Heart right ventricle (tissue), 16 donors: ENCODE data around the gene IGFBP7. TPM values are rescaled to one million over a fixed set of nuclear protein-coding genes. Genes with fewer than 3 reads are reported as not detected.
"Not testable (repeated sequence)": the region's sequence is repeated elsewhere in the genome, so short reads cannot be mapped to it uniquely, and the experiment has no call there.

Experiments
- ATAC-seq, 8 donors: fragments of 200-7000 bp; cut with Tn5 transposase; one replicate each; pipeline ENCODE4 v1.9.1; 2020; ENCODE audit warnings: mild to moderate bottlenecking in 8 of 8, moderate library complexity in 8 of 8, moderate number of reproducible peaks in 1 of 8
- DNase-seq, 2 donors: peaks; one replicate each; pipeline ENCODE4 v3.0.0-alpha.2; 2020
- H3K27ac ChIP-seq, 10 donors: fragments of 200-600 bp; sonication (generic) in 2 of 10; one replicate each; pipeline versions ENCODE4 v1.5.0 to v1.8.0; 2020 to 2022; ENCODE audit warnings: mild to moderate bottlenecking in 3 of 10
- H3K27me3 ChIP-seq, 7 donors: fragments of 200-600 bp; one replicate each; pipeline ENCODE4 v1.8.0; 2021 to 2022; ENCODE audit warnings: mild to moderate bottlenecking in 2 of 7
- H3K36me3 ChIP-seq, 9 donors: fragments of 200-600 bp; sonication (generic) in 1 of 9; one replicate each; pipeline versions ENCODE4 v1.5.0 to v1.8.0; 2020 to 2022; ENCODE audit warnings: mild to moderate bottlenecking in 2 of 9
- H3K4me1 ChIP-seq, 9 donors: fragments of 200-600 bp; sonication (generic) in 1 of 9; one replicate each; pipeline versions ENCODE4 v1.5.0 to v1.8.0; 2020 to 2022; ENCODE audit warnings: mild to moderate bottlenecking in 4 of 9
- H3K4me3 ChIP-seq, 10 donors: fragments of 200-600 bp; sonication (generic) in 2 of 10; one replicate each; pipeline versions ENCODE4 v1.5.0 to v1.8.0; 2020 to 2022; ENCODE audit warnings: mild to moderate bottlenecking in 7 of 10, moderate library complexity in 2 of 10
- H3K9me3 ChIP-seq, 11 donors: fragments of 200-600 bp in 10 of 11; sonication (generic) in 2 of 11; one replicate each; pipeline versions ENCODE4 v1.5.0 to v1.8.0; 2013 to 2022; ENCODE audit warnings: mild to moderate bottlenecking in 2 of 11, control low read depth in 1 of 11, moderate library complexity in 1 of 11
- WGBS, 2 donors: extraction: QIAGEN DNeasy Blood & Tissue Kit; methylation state at CpG; one replicate each; pipeline ENCODE4 v1.1.7; 2013; ENCODE audit warnings: inconsistent platforms in 1 of 2; 5-methylcytosine and 5-hydroxymethylcytosine counted together
- intact Hi-C, 10 donors: fragments of 100-400 bp; cut with DNase I; formaldehyde crosslinking; loops; one replicate each; pipeline versions ENCODE4 v1.11.1 to v1.14.2; 2022
- polyA plus RNA-seq, 2 donors: library from polyadenylated mRNA; stranded (reverse); fragments of 200-250 nt; gene quantifications; one replicate each; pipeline ENCODE4 v1.2.3, GENCODE V29; 2013
- total RNA-seq, 10 donors: library from RNA; stranded (reverse); fragmentation: NEBNext Ultra II Directional in 3 of 10; extraction: Animal tissue kit (Norgen Biotek cat#: 25700) in 3 of 10; gene quantifications; one replicate each; pipeline versions ENCODE4 v1.2.1 to v1.2.4, GENCODE V29; 2021 to 2023
- TF ChIP-seq, protein P1 (sequence below), 9 donors: fragments of 200-600 bp; sonication (generic) in 2 of 9; IDR thresholded peaks; one replicate each; pipeline versions ENCODE4 v1.5.0 to v1.8.0; 2021 to 2022; ENCODE audit warnings: antibody characterized with exemption in 9 of 9, mild to moderate bottlenecking in 5 of 9, moderate library complexity in 1 of 9
- donor health status: Arrhythmogenic right ventricular cardiomyopathy.
- donor health status: ischemic (EF 13 %, LVEDD 7.1; RV severe dilation, severe dysfunction).
- donor health status: healthy with polysubstance abuse.
- donor health status: DM: no; HTN: yes; CAD: no.
- donor health status: DM: no; HTN: no; CAD: no.
- donor health status: ischemic (EF 25% LVEDD 6.9; RV normal size, moderate dysfunction).
- donor health status: ischemic (EF 25% LVEDD 5.7; RV mildly dilated, moderate dysfunction).
- donor health status: healthy.
- donor health status: DM: yes; HTN: yes; CAD: no.
- donor health status: Ischemic cardiomyopathy.
- donor health status: ischemic (EF 35%, LVEDD 5.7; RV mildly dilated, moderate dysfunction).
- donor health status: nonischemic (EF 11% LVEDD 7.7; RV severe dilation, severe dysfunction).
- donor health status: DM: yes; HTN: yes; CAD: no.
- donor health status: PGD.
- donor health status: ischemic (EF 29% LVEDD 5.4; RV normal size, mild dysfunction).
- donor health status: nonischemic (EF 23%, LVEDD 6.1; RV moderate dilation, normal function).

IGFBP7 gene
- total and polyA plus RNA-seq, 12 donors, result 498 to 1,251 (median 626) TPM

DNA sequence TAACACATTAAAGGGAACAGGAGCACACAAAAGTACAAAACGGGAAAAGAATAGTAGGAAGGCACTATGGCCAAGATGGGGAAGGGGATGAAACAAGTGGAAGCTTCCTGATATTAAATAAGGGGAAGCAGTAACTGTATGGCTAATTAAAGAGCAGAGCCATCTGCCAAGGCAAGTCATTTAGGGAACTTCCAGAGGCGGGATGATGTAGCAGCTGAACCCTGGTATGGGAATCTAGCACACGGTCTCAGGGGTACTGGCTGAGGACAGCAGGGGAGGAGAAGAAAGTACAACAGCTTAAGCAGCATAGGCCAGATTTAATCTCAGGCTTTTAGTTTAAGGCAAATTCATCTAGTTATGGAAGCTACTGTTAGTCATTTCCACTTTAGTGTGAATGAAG is 59.1 kb downstream of the IGFBP7 start:
- intact Hi-C loops, result no loop called here
- Histone ChIP-seq H3K27me3 (no peaks in the 10 kb centered on the region), H3K27ac (peak overlapping the region; percentile 28 to 93 (median 64)), H3K36me3 (peaks cover 0 to 14% (median 0%) of the 10 kb centered on the region in 9 donors), H3K4me1 (peaks cover 21 to 100% (median 84%) of the 10 kb centered on the region in 9 donors), H3K4me3 (no peak overlapping the region), H3K9me3 (peaks cover 0 to 4% (median 0%) of the 10 kb centered on the region in 11 donors)
- 16% methylated on average over 3 of the region's 3 CpGs for WGBS, 2 donors
- peak in 1 of 2 donors; percentile 46 for DNase-seq
- TF ChIP-seq, protein P1, sequence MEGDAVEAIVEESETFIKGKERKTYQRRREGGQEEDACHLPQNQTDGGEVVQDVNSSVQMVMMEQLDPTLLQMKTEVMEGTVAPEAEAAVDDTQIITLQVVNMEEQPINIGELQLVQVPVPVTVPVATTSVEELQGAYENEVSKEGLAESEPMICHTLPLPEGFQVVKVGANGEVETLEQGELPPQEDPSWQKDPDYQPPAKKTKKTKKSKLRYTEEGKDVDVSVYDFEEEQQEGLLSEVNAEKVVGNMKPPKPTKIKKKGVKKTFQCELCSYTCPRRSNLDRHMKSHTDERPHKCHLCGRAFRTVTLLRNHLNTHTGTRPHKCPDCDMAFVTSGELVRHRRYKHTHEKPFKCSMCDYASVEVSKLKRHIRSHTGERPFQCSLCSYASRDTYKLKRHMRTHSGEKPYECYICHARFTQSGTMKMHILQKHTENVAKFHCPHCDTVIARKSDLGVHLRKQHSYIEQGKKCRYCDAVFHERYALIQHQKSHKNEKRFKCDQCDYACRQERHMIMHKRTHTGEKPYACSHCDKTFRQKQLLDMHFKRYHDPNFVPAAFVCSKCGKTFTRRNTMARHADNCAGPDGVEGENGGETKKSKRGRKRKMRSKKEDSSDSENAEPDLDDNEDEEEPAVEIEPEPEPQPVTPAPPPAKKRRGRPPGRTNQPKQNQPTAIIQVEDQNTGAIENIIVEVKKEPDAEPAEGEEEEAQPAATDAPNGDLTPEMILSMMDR (IDR thresholded peaks at IDR 0.05), result no peak
- peak in 7 of 8 donors; percentile 43 to 68 (median 55) for ATAC-seq

DNA sequence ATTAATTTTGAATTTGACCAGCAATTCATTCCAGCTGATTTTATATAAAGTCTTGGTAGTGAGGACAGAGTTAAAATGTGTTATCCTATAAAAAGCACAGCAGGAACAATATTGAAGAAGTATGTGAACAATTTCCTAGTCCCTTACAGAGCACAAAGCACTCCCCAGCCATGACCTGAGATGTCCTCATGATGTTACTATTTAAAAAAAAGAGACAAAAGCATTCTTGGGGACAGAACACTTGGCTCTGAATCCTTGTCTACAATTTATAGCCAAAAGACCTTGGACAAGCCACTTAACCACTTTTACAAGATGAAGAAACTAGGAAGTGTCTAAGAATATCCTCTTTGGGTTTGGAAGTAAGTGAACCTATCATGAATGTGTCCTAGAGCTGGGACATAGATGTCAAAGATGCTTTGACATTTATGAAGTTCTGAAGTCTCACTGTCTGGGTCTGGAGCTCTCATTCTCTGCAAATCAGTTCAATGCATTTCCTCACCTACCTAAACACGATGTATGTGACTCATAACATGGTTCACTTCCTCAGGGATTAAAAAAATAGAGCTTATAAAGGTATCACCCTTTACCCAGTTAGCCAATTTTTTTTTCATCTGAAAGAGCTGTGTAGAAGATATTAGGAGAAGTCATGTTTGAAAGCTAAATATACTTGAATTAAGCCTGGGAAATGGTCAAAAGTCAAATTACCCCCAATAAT is 61.4 kb downstream of the IGFBP7 start:
- intact Hi-C loops, result loop anchor here in 3 of 10 donors (5.0 to 10.0 kb wide), 3 partner anchors 49 to 66 kb away; partner anchors contain the start of gene IGFBP7 (in 1 of the 3)

DNA sequence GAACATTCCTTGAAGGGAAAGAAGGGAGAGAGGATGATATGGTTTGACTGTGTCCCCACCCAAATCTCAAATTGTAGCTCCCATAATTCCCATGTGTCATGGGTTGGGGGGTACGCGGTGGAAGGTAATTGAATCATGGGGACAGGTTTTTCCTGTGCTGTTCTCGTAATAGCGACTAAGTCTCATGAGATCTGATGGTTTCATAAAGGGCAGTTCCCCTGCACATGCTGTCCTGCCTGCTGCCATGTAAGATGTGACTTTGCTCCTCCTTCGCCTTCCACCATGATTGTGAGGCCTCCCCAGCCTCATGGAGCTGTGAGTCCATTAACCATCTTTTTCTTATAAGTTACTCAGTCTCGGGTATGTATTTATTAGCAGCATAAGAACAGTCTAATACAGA is 63.1 kb downstream of the IGFBP7 start:
- not testable (repeated sequence) for H3K9me3 ChIP-seq, H3K4me3 ChIP-seq, ATAC-seq, DNase-seq, H3K27me3 ChIP-seq, H3K36me3 ChIP-seq
- intact Hi-C loops, result loop anchor here in 3 of 10 donors (5.0 to 10.0 kb wide), 3 partner anchors 50 to 68 kb away; partner anchors contain the start of gene IGFBP7 (in 1 of the 3)
- 89 to 91% methylated on average over 6 of the region's 6 CpGs for WGBS, 2 donors
- peak overlapping the region in 8 of 10 donors; percentile 3 to 93 (median 78) for H3K27ac ChIP-seq
- H3K4me1 ChIP-seq, result peaks cover 32 to 100% (median 89%) of the 10 kb centered on the region in 9 donors

More for the DNA sequence above, 61.4 kb downstream of the IGFBP7 start:
- peaks cover 0 to 6% (median 0%) of the 10 kb centered on the region in 9 donors for H3K36me3 ChIP-seq
- peaks cover 0 to 4% (median 0%) of the 10 kb centered on the region in 11 donors for H3K9me3 ChIP-seq
- no peak overlapping the region for H3K4me3 ChIP-seq
- peak overlapping the region in 8 of 10 donors; percentile 28 to 93 (median 73) for H3K27ac ChIP-seq
- no peaks in the 10 kb centered on the region for H3K27me3 ChIP-seq
- TF ChIP-seq, protein P1 (IDR thresholded peaks at IDR 0.05), result no peak
- peaks cover 25 to 100% (median 89%) of the 10 kb centered on the region in 9 donors for H3K4me1 ChIP-seq
- 14 to 22% methylated on average over 1 of the region's 1 CpG for WGBS, 2 donors
- ATAC-seq (peak in 7 of 8 donors; percentile 15 to 66 (median 45)), DNase-seq (no peak)

DNA sequence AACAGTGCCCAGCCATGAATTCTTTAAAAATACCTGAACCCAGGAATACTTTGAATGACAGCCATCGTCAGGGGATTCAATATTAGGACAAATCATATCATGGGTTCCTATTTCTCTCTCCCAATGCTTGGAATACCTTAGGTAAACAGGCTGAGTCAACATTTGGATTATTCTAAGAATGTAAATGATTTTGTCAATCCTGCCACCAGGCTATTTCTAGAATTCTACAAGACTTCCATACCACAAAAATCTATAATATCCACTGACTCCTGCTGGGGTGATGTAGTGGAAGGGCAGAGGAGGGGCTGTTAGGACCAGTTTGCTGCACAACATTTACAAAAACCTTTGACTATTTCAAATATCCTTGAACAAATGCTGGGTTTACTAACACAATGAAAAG is 65.2 kb downstream of the IGFBP7 start:
- WGBS, 2 donors, result 76 to 85% methylated on average over 1 of the region's 1 CpG
- intact Hi-C loops, result loop anchor here in 6 of 10 donors (2.0 to 10.0 kb wide), 6 partner anchors 52 to 70 kb away; partner anchors contain the start of gene IGFBP7 (in 4 of the 6)

More for the DNA sequence above, 65.2 kb downstream of the IGFBP7 start:
- peaks cover 0 to 16% (median 4%) of the 10 kb centered on the region in 9 donors for H3K36me3 ChIP-seq
- DNase-seq (no peak), ATAC-seq (no peak)
- TF ChIP-seq, protein P1 (IDR thresholded peaks at IDR 0.05), result no peak
- peaks cover 0 to 4% (median 0%) of the 10 kb centered on the region in 11 donors for H3K9me3 ChIP-seq
- H3K27me3 ChIP-seq, result no peaks in the 10 kb centered on the region
- H3K4me1 ChIP-seq, result peaks cover 25 to 100% (median 77%) of the 10 kb centered on the region in 9 donors
- H3K4me3 ChIP-seq, result no peak overlapping the region
- peak overlapping the region; percentile 32 to 93 (median 84) for H3K27ac ChIP-seq
